Measurements from ENCODE around the gene PC. TPM values are rescaled to one million over a fixed set of nuclear protein-coding genes. Genes with fewer than 3 reads are reported as not detected.

PC gene
- total and polyA plus RNA-seq, 2 donors (not counting 3 experiments of a cell fraction or from before 2014, with no cell fraction given) = 5.5 to 17.5 TPM

DNA sequence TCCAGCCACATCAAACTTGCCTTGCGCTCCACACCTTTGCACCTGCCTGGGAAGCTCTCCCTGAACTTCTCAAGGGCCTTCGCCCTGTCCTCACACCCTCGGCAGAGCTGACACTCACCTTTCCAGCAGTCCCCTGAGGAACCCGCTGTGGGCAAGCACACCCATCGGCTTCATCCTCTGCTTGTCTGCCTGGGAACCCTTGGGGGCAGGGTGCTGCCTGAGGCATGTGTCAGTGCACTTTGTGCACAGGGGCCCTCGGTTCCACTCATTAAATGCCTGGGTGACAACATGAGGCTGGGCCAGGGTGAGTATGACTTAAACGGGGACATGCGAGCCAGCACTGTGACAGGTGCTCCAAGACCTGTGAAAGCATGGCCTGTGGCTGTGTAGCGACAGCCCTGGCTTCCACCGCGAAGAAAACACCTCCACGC, 103.9 kb downstream of the PC start:
- Histone ChIP-seq H3K9me3 (replicated peaks; ENCODE audit: control insufficient read depth, insufficient read depth, low read length) (no peaks in the 10 kb centered on the region), H4K20me1 (replicated peaks; ENCODE audit: control insufficient read depth, extremely low read depth, insufficient read depth, low read length) (no peaks in the 10 kb centered on the region), H3K79me2 (ENCODE audit: control insufficient read depth, insufficient read depth, low read length) (peaks cover 13% of the 10 kb centered on the region), H3K9me1 (replicated peaks; ENCODE audit: control insufficient read depth, extremely low read depth, insufficient read depth, low read length) (no peaks in the 10 kb centered on the region), H3K4me1 (ENCODE audit: control insufficient read depth, extremely low read depth, insufficient read depth, low read length) (peaks cover 9% of the 10 kb centered on the region), H3K27me3 (ENCODE audit: control insufficient read depth in 2 of 2, insufficient read depth in 2 of 2, low read length in 2 of 2) (no peaks in the 10 kb centered on the region), H3K36me3 (ENCODE audit: control insufficient read depth in 2 of 2, extremely low read depth in 1 of 2, insufficient read depth in 2 of 2, low read length in 2 of 2) (no peaks in the 10 kb centered on the region), H3K4me3 (replicated peaks in 1 of 3; ENCODE audit: insufficient read depth in 1 of 3, low read depth in 1 of 3, low read length in 3 of 3) (no peak overlapping the region), H3K4me2 (ENCODE audit: insufficient read depth, low read length) (no peak overlapping the region), H3K27ac (ENCODE audit: insufficient read depth, low read depth, low read length) (no peak overlapping the region), H2AFZ (ENCODE audit: low read depth, low read length) (no peak overlapping the region), H3K9ac (replicated peaks; ENCODE audit: extremely low read depth, insufficient read depth, low read length) (no peak overlapping the region)
- intact Hi-C loops (cut with micrococcal nuclease) (no loop called here), dilution Hi-C loops (cut with MboI; ENCODE audit: extremely low pct_ligation_motif_present, low sequenced_read_pairs) (no loop called here)
- ChIA-PET CTCF (interaction anchor here (0.7 to 2.3 kb wide), 3 partner anchors 8 to 121 kb away, joined by 3 to 15 read pairs (median 3); no protein-coding TSS in a partner anchor), POLR2A (no interaction called here)
- DNase-seq (ENCODE audit: low read depth, low spot score) (no peak), FAIRE-seq (no peak)
- no TSS peak for BruUV-seq (replicated peaks)
- TF ChIP-seq GATA2 (IDR thresholded peaks at IDR 0.05; ENCODE audit: insufficient read depth, insufficient read length, low read depth, low read length) (no peak), POLR2A (IDR thresholded peaks at IDR 0.05; ENCODE audit: low read depth, low read length) (no peak), MYC (IDR thresholded peaks at IDR 0.05; ENCODE audit: low read depth, low read length) (no peak), EZH2 (IDR thresholded peaks at IDR 0.05; ENCODE audit: borderline replicate concordance, low read depth, low read length, severe bottlenecking) (no peak), FOS (IDR thresholded peaks at IDR 0.05; ENCODE audit: borderline replicate concordance, insufficient read depth, low read length) (no peak), JUN (IDR thresholded peaks at IDR 0.05; ENCODE audit: borderline replicate concordance, insufficient read depth, insufficient read length, low read depth) (no peak), POLR2AphosphoS5 (IDR thresholded peaks at IDR 0.05; ENCODE audit: insufficient read depth, low read depth, low read length) (no peak)
- TF ChIP-seq, protein P1, sequence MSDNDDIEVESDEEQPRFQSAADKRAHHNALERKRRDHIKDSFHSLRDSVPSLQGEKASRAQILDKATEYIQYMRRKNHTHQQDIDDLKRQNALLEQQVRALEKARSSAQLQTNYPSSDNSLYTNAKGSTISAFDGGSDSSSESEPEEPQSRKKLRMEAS (IDR thresholded peaks at IDR 0.05; ENCODE audit: insufficient read depth, insufficient read length) = no peak
- TF ChIP-seq, protein P2, sequence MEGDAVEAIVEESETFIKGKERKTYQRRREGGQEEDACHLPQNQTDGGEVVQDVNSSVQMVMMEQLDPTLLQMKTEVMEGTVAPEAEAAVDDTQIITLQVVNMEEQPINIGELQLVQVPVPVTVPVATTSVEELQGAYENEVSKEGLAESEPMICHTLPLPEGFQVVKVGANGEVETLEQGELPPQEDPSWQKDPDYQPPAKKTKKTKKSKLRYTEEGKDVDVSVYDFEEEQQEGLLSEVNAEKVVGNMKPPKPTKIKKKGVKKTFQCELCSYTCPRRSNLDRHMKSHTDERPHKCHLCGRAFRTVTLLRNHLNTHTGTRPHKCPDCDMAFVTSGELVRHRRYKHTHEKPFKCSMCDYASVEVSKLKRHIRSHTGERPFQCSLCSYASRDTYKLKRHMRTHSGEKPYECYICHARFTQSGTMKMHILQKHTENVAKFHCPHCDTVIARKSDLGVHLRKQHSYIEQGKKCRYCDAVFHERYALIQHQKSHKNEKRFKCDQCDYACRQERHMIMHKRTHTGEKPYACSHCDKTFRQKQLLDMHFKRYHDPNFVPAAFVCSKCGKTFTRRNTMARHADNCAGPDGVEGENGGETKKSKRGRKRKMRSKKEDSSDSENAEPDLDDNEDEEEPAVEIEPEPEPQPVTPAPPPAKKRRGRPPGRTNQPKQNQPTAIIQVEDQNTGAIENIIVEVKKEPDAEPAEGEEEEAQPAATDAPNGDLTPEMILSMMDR (IDR thresholded peaks at IDR 0.05; ENCODE audit: extremely low read depth in 1 of 2, insufficient read depth in 1 of 2, low read depth in 1 of 2, low read length in 2 of 2) = no peak

Data from endothelial cell of umbilical vein (primary cell).